ENCODE data around the gene ATP6V1B1.

The ATP6V1B1 gene

DNA sequence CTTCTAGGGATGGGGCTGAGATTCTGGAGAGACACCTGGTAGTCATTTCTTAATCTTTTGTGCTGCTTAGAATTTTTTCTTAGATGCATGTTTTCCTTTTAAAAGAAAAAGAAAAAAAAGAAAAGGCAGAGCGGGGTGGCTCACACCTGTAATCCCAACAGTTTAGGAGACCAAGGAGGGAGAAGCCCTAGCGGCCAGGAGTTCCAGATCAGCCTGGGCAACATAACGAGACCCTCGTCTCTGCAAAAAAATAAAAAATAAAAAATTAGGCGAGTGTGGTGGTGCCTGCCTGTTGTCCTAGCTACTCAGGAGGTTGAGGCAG, 46.0 kb upstream of the ATP6V1B1 start:
- no peak overlapping the region for H3K4me3 ChIP-seq (replicated peaks in 1 of 2; ENCODE audit: low read depth in 2 of 2, low read length in 2 of 2)
- TF ChIP-seq, protein P1, sequence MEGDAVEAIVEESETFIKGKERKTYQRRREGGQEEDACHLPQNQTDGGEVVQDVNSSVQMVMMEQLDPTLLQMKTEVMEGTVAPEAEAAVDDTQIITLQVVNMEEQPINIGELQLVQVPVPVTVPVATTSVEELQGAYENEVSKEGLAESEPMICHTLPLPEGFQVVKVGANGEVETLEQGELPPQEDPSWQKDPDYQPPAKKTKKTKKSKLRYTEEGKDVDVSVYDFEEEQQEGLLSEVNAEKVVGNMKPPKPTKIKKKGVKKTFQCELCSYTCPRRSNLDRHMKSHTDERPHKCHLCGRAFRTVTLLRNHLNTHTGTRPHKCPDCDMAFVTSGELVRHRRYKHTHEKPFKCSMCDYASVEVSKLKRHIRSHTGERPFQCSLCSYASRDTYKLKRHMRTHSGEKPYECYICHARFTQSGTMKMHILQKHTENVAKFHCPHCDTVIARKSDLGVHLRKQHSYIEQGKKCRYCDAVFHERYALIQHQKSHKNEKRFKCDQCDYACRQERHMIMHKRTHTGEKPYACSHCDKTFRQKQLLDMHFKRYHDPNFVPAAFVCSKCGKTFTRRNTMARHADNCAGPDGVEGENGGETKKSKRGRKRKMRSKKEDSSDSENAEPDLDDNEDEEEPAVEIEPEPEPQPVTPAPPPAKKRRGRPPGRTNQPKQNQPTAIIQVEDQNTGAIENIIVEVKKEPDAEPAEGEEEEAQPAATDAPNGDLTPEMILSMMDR (IDR thresholded peaks at IDR 0.05; ENCODE audit: low read depth, low read length), result no peak

DNA sequence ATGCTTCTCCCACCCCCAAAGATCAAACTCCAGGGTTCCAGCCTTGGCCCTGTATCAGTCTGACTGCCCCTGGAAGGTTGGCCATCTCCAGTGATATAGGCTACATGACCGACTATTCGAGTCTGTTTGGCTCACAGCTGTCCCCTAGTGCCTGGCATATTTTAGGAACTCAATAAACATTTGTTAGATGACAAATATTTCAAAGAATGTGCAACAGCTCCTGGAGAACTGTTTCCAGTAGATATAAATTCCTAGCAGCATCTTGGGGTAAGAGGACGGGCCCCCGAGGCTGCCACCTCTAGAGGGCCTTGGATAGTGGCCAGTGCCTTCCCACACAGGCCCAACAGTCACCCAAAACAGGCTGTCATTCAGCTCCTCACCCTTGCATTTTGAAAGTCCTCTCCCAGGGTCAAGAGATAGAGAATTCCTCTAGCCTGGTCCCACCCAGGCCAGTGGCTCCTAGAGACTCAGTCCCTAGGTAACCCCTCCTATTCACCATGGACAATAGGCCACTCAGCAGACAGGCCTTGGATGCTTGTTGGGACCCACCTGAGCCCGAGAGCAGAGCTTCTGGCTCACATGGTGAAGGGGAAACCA, 45.1 kb upstream of the ATP6V1B1 start:
- no peak for DNase-seq (ENCODE audit: low read depth in 2 of 2)
- H3K4me3 ChIP-seq (replicated peaks in 1 of 2; ENCODE audit: low read depth in 2 of 2, low read length in 2 of 2), result no peak overlapping the region
- TF ChIP-seq, protein P1 (IDR thresholded peaks at IDR 0.05; ENCODE audit: low read depth, low read length), result no peak

More for the DNA sequence above, 46.0 kb upstream of the ATP6V1B1 start:
- DNase-seq (ENCODE audit: low read depth in 2 of 2), result no peak

DNA sequence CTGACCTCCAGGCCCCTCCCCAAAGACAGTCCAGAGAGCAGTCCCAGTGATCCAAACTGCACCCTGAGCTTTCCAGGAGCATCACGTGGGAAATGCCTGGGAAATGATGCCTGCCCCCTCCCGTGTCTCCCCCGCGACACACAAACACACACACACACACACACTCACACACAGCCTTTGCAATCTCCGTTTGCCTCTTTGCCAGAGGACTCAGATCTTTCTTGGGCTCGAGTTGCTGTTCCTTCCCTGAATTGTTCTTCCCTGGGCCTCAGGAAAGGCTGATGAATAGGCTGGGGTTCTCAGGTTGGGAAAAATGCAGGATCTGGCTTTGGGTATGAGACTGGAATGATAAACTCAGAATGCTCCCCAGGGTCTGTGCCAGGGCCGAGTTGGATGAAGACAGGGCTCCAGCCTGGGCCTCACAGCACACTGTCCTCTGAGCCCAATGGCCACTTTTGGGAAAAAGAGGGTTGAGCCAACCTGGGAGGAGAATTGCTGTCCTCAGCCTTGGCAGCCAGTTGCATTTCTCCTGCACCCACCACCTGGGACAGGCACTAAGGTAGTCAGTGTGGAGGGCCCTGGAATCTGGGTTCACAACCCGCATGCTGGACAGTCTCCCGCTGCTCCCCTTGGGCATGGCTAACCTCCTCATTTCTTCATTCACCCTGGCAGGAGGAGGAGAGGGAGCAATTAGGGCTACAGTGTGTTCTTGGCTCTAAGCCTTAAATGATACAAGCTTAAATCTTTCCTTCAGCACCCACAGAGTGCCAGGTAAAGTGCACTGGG, 43.9 kb upstream of the ATP6V1B1 start:
- DNase-seq (ENCODE audit: low read depth in 2 of 2), result no peak
- no peak overlapping the region for H3K4me3 ChIP-seq (replicated peaks in 1 of 2; ENCODE audit: low read depth in 2 of 2, low read length in 2 of 2)
- TF ChIP-seq, protein P1 (IDR thresholded peaks at IDR 0.05; ENCODE audit: low read depth, low read length), result no peak

DNA sequence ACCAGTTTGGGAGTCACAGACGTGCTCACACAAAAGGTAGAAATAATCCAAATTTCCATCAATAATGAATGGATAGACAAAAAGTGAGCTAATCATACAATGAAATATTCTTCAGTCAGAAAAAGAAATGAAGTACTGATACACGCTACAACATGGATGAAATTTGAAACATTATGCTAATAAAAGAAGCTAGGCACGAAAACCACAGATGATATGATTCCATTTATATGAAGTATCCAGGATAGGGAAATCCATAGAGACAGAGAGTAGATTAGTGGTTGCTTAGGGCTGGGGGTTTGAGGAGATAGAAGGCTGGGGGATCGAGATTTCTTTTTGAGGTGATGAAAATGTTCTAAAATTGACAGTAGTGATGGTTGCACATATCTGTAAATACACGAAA, 43.0 kb upstream of the ATP6V1B1 start:
- H3K4me3 ChIP-seq (replicated peaks in 1 of 2; ENCODE audit: low read depth in 2 of 2, low read length in 2 of 2), result no peak overlapping the region
- no peak for DNase-seq (ENCODE audit: low read depth in 2 of 2)
- TF ChIP-seq, protein P1 (IDR thresholded peaks at IDR 0.05; ENCODE audit: low read depth, low read length), result no peak

DNA sequence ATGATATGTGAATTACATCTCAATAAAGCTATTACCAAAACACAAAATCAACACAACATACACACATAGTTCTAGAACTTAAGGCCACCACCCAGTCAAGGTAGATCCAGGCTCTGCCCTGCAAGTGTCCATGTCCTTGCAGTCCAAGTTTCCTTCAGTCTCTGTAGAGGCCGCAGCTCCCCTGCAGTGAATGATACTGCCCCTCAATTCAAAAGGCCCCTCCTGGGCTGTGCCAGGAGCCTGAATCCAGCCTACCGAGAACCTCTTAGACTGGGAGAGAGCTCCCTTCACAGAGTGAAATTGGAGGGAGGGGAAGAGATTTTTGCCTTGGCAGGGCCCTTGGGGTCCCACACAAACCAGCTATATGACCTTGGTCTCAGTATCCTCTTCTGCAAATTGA, 42.5 kb upstream of the ATP6V1B1 start:
- TF ChIP-seq, protein P1 (IDR thresholded peaks at IDR 0.05; ENCODE audit: low read depth, low read length), result no peak
- H3K4me3 ChIP-seq (replicated peaks in 1 of 2; ENCODE audit: low read depth in 2 of 2, low read length in 2 of 2), result no peak overlapping the region
- DNase-seq (ENCODE audit: low read depth in 2 of 2), result no peak

DNA sequence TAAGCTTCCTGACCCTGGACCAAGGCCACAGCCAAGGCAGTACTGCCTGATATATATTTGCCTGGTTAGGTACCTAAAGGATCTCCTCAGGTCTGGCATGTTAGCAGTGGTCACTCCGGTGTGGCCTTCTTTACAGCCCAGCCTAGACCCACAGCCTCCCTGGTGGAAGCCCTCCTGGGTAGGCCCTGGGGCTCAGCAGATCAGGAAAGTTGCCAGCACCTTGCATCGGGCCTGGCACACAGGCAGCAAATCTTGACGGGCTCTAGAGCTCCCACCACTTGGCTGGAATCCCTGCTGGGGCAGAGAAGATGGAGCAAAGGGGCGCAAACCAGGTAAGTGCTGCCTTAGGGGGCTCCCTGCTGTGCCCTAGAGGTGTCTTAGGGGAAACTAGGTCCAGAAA, 40.9 kb upstream of the ATP6V1B1 start:
- DNase-seq (ENCODE audit: low read depth in 2 of 2), result no peak
- TF ChIP-seq, protein P1 (IDR thresholded peaks at IDR 0.05; ENCODE audit: low read depth, low read length), result no peak
- H3K4me3 ChIP-seq (replicated peaks in 1 of 2; ENCODE audit: low read depth in 2 of 2, low read length in 2 of 2), result no peak overlapping the region

Data from cardiac fibroblast (primary cell).